ENCODE results near the gene RTTN.

RTTN gene

DNA sequence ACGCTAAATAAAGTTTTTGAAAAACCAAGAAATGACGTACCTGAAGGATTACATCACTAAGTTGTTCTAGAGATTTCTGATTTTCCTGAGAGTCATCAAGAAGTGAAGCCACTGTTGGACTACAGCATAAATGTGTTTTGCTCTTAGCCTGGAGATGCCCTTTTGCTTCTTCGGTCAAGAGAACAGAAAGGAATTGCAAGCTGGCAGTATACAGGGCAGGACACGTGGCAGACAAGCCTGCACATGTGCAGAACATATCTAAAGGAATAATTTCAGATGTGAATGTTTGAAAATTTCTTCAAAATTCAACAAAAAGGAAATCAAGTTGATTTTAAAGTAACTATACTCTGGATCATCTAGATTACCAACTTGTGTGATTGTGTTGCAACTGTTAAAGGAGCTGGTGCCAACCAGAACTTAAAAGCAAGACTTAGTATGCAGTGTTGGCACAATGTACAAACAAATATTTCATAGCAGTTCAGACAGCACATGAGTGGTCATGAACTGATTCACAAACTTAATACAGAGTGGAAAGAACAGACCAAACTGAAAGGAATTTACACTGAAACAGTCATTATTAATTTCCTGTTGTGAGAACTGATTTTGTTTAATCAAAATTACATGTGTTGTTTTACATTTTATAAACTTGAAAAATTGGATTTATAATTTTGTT is 157.4 kb downstream of the RTTN start:
- TF ChIP-seq, protein P1, sequence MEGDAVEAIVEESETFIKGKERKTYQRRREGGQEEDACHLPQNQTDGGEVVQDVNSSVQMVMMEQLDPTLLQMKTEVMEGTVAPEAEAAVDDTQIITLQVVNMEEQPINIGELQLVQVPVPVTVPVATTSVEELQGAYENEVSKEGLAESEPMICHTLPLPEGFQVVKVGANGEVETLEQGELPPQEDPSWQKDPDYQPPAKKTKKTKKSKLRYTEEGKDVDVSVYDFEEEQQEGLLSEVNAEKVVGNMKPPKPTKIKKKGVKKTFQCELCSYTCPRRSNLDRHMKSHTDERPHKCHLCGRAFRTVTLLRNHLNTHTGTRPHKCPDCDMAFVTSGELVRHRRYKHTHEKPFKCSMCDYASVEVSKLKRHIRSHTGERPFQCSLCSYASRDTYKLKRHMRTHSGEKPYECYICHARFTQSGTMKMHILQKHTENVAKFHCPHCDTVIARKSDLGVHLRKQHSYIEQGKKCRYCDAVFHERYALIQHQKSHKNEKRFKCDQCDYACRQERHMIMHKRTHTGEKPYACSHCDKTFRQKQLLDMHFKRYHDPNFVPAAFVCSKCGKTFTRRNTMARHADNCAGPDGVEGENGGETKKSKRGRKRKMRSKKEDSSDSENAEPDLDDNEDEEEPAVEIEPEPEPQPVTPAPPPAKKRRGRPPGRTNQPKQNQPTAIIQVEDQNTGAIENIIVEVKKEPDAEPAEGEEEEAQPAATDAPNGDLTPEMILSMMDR (IDR thresholded peaks at IDR 0.05; ENCODE audit: low read depth, low read length), result no peak
- no peak overlapping the region for H3K4me3 ChIP-seq (replicated peaks in 1 of 2; ENCODE audit: low read depth in 2 of 2, low read length in 2 of 2)
- peak; percentile 73 to 75 for DNase-seq (ENCODE audit: low read depth in 2 of 2)

DNA sequence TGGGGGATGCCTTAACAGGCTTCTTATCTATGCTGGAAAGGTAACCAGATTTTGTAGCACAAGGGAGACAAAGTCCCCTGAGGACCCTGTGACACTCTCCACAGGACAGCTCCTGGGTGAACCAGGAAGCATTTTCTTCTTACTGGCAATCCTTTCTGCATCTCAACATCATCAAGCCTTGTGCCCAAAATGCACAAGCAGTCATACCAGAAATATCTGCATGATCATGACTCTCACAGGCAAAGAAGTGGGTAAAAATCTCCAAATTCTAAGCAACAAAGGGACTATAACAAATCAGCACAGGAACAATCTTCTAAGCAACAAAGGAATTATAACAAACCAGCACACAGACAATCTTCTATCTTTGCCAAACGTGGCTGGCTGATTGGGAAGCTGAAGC is 158.7 kb downstream of the RTTN start:
- TF ChIP-seq, protein P1 (IDR thresholded peaks at IDR 0.05; ENCODE audit: low read depth, low read length), result no peak
- no peak overlapping the region for H3K4me3 ChIP-seq (replicated peaks in 1 of 2; ENCODE audit: low read depth in 2 of 2, low read length in 2 of 2)
- peak in 1 of 2 donors; percentile 11 for DNase-seq (ENCODE audit: low read depth in 2 of 2)

DNA sequence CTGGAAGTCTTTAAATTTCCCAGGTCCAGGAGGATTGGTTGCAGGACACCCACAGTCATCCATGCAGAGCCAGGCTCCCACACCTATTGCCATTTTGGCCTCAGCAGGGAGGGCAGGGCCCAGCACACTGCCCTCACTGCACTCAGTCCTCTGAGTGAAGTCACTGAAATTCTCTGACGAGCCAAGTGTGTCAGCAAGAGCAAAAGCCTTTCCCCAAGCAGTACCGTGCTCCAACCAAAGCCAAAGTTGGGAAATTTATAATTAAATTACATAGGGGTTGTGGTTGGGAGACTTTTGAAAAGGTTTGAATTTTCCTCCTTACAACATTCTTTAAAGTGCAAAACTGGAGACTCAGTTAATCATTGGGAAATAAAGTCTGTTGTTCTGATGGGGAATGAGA is 159.3 kb downstream of the RTTN start:
- no peak overlapping the region for H3K4me3 ChIP-seq (replicated peaks in 1 of 2; ENCODE audit: low read depth in 2 of 2, low read length in 2 of 2)
- peak; percentile 51 to 79 for DNase-seq (ENCODE audit: low read depth in 2 of 2)
- TF ChIP-seq, protein P1 (IDR thresholded peaks at IDR 0.05; ENCODE audit: low read depth, low read length), result no peak

DNA sequence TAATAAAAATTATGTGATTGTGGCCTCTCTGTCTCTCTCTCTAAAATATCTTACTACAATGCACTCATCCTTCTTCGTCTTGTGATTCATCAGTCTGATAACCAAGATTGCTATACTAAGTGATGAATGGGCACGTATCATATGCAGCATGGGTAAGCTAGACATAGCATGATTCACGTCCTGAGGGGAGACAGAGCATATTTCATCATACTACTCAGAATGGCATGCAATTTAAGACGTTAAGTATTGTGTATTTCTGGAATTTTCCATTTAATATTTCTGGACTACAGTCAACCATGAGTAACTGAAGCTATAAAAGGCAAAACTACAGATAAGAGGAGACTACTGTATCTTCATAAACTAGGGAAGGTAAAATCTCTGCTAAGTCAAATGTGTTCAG is 160.9 kb downstream of the RTTN start:
- H3K4me3 ChIP-seq (replicated peaks in 1 of 2; ENCODE audit: low read depth in 2 of 2, low read length in 2 of 2), result no peak overlapping the region
- TF ChIP-seq, protein P1 (IDR thresholded peaks at IDR 0.05; ENCODE audit: low read depth, low read length), result no peak
- DNase-seq (ENCODE audit: low read depth in 2 of 2), result peak; percentile 91 to 99

DNA sequence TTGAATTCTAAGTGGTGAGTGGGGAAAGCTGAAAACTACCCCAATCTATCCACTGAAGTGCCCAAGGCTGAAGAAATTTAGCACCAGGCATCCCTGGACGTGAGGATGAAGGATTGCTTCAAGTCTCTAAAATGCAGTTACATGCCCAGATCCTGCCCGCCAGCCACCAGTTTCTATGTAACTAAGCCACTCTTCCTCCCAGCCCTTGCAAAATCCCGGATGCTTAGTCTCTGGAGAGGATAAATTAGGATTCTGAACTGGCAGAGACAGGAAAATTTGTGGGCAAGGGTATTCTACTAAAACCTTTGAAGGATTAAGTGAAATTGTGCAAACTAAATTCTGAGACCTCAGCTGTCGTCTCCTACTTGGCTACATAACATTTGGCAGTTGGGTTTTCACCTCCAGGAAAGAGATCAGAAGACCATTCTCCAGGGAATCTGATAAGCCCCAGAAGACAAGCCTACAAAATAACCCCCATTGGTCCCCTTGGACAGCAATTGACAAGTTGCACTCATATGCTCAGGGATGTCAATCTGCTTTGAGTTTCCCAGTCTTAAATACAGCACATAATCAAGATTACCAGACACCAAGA is 163.9 kb downstream of the RTTN start:
- no peak overlapping the region for H3K4me3 ChIP-seq (replicated peaks in 1 of 2; ENCODE audit: low read depth in 2 of 2, low read length in 2 of 2)
- TF ChIP-seq, protein P1 (IDR thresholded peaks at IDR 0.05; ENCODE audit: low read depth, low read length), result no peak
- DNase-seq (ENCODE audit: low read depth in 2 of 2), result peak in 1 of 2 donors; percentile 5

DNA sequence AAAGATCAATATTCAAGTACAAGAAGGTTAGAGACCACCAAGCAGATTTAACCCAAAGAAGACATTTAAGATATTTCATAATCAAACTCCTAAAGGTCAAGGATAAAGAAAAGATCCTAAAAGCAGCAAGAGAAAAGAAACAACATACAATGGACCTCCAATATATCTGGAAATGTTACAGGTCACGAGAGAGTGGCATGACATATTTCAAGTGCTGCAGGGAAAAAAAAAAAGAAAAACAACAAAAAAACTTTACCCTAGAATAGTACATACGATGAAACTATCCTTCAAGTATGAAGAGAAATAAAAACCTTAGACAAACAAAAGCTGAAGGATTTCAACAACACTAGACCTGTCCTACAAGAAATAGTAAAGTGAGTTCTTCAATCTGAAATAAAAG is 166.3 kb downstream of the RTTN start:
- H3K4me3 ChIP-seq (replicated peaks in 1 of 2; ENCODE audit: low read depth in 2 of 2, low read length in 2 of 2), result no peak overlapping the region
- no peak for DNase-seq (ENCODE audit: low read depth in 2 of 2)
- TF ChIP-seq, protein P1 (IDR thresholded peaks at IDR 0.05; ENCODE audit: low read depth, low read length), result no peak

Measured in cardiac fibroblast (primary cell).